ENCODE results near the gene SMOC1.

SMOC1 gene

GRCh38 chr14:69904246-69904645, 25.0 kb downstream of the SMOC1 start:
- POLR2A ChIA-PET (ENCODE audit: low non-redundant PET): no interaction called here
- H3K27ac ChIP-seq: no peak overlapping the region
- CTCF ChIA-PET: no interaction called here
- no peak for DNase-seq (ENCODE audit: low spot score)
- TF ChIP-seq CTCF (conservative IDR thresholded peaks at IDR 0.05; ENCODE audit: low read depth): no peak

GRCh38 chr14:69906201-69906600, 27.0 kb downstream of the SMOC1 start:
- ChIA-PET POLR2A (ENCODE audit: low non-redundant PET) (no interaction called here), CTCF (no interaction called here)
- TF ChIP-seq CTCF (conservative IDR thresholded peaks at IDR 0.05; ENCODE audit: low read depth): no peak
- no peak for DNase-seq (ENCODE audit: low spot score)
- no peak overlapping the region for H3K27ac ChIP-seq

- CTCF ChIA-PET: interaction anchor here (0.7 kb wide), 1 partner anchor 894 kb away, joined by 4 read pairs; no protein-coding TSS in a partner anchor
- no peak for TF ChIP-seq CTCF (conservative IDR thresholded peaks at IDR 0.05; ENCODE audit: low read depth)
- POLR2A ChIA-PET (ENCODE audit: low non-redundant PET): no interaction called here
- H3K27ac ChIP-seq: no peak overlapping the region
- no peak for DNase-seq (ENCODE audit: low spot score)
Observed at GRCh38 chr14:69909826-69910550, 30.8 kb downstream of the SMOC1 start.

GRCh38 chr14:69910871-69911270, 31.7 kb downstream of the SMOC1 start:
- ChIA-PET CTCF (interaction anchor here (0.7 kb wide), 1 partner anchor 895 kb away, joined by 4 read pairs; no protein-coding TSS in a partner anchor), POLR2A (ENCODE audit: low non-redundant PET) (no interaction called here)
- TF ChIP-seq CTCF (conservative IDR thresholded peaks at IDR 0.05; ENCODE audit: low read depth): no peak
- DNase-seq (ENCODE audit: low spot score): no peak
- H3K27ac ChIP-seq: no peak overlapping the region

GRCh38 chr14:69913686-69914085, 34.5 kb downstream of the SMOC1 start:
- no peak for TF ChIP-seq CTCF (conservative IDR thresholded peaks at IDR 0.05; ENCODE audit: low read depth)
- ChIA-PET CTCF (interaction anchor here (0.7 kb wide), 1 partner anchor 19 kb away, joined by 3 read pairs; no protein-coding TSS in a partner anchor), POLR2A (ENCODE audit: low non-redundant PET) (no interaction called here)
- H3K27ac ChIP-seq: no peak overlapping the region
- no peak for DNase-seq (ENCODE audit: low spot score)

GRCh38 chr14:69916396-69916795, 37.2 kb downstream of the SMOC1 start:
- TF ChIP-seq CTCF (conservative IDR thresholded peaks at IDR 0.05; ENCODE audit: low read depth): no peak
- DNase-seq (ENCODE audit: low spot score): no peak
- ChIA-PET CTCF (interaction anchor here (0.8 kb wide), 1 partner anchor 1888 kb away, joined by 4 read pairs; no protein-coding TSS in a partner anchor), POLR2A (ENCODE audit: low non-redundant PET) (no interaction called here)
- H3K27ac ChIP-seq: no peak overlapping the region

All from RWPE1 (cell line).